ENCODE data around the gene GINS1. TPM values are rescaled to one million over a fixed set of nuclear protein-coding genes. Genes with fewer than 3 reads are reported as not detected.
"Not testable (repeated sequence)": the region's sequence is repeated elsewhere in the genome, so short reads cannot be mapped to it uniquely, and the experiment has no call there.

The GINS1 gene
- total RNA-seq, 2 experiments from 2014 or later: 31.5 to 32.3 TPM

DNA sequence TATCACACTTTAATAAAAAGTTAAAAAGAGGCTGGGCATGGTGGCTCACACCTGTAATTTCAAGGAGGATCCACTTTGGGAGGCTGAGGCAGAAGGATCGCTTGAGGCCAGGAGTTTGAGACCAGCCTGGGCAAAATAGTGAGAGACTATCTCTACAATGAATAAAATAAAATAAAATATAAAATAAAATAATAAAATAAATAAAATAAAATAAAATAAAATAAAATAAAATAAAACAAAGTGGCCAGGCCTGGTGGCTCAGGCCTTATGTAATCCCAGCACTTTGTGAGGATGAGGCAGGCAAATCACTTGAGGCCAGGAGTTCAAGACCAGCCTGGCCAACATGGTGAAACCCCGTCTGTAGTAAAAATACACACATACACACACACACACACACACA lies 65.8 kb downstream of the GINS1 start:
- intact Hi-C loops (cut with micrococcal nuclease): not testable (repeated sequence)

DNA sequence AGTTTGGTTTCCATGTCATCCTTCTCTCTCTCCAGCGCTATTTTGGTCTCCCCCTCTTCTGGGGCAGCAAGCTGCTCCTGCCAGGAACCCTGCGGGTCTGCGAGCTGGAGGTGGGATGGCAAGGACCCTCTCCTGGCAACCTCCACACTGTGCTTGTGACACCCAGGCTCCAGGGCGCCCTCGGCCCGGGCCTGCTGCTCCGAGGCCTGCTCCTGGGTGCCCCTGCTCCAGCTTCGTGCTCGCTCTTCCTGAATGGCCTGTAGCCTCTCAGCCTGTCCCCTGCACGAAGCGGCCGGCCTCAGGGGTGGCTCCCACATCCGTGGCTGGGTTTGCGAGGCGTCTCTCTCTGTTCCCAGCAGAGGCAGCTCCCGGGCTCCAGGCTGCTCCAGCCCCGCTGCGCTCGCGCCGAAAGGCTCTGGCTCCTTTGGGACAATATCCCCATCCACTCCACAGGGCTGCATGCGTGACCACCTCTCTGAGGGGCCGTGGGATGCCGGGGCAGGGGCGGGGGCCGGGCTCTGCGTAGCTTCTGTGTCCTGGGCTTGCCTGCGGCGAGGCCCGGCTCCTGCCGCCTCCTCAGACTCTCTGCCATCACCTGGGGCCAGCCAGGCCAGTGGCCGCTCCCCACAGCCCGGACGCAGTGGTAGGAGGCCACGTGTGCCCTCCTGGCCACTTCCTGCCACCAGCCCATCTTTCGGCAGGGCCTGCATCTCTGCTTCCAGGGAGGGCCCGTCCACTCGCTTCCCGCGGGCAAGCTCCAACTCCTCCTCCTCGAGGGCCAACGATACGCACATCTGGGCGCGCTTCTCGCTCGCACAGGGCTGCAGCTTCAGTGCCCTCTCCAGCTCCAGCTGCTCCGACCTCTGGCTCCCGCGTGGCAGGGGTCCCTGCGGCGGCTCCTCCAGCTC lies 68.9 kb downstream of the GINS1 start:
- intact Hi-C loops (cut with micrococcal nuclease): no loop called here
- Mint-ChIP-seq H3K27ac (no peak overlapping the region), H3K27me3 (no peaks in the 10 kb centered on the region), H3K4me3 (no peak overlapping the region), H3K9me3 (no peaks in the 10 kb centered on the region), H3K4me1 (ENCODE audit: low read depth) (no peaks in the 10 kb centered on the region), H3K36me3 (no peaks in the 10 kb centered on the region)
- ChIA-PET POLR2A (no interaction called here), CTCF (no interaction called here)
- no peak for DNase-seq

More for the DNA sequence above, 65.8 kb downstream of the GINS1 start:
- DNase-seq; H3K4me1 Mint-ChIP-seq (ENCODE audit: low read depth); CTCF ChIA-PET; POLR2A ChIA-PET; H3K9me3 Mint-ChIP-seq; H3K4me3 Mint-ChIP-seq; H3K27ac Mint-ChIP-seq; H3K27me3 Mint-ChIP-seq; H3K36me3 Mint-ChIP-seq: not testable (repeated sequence)

DNA sequence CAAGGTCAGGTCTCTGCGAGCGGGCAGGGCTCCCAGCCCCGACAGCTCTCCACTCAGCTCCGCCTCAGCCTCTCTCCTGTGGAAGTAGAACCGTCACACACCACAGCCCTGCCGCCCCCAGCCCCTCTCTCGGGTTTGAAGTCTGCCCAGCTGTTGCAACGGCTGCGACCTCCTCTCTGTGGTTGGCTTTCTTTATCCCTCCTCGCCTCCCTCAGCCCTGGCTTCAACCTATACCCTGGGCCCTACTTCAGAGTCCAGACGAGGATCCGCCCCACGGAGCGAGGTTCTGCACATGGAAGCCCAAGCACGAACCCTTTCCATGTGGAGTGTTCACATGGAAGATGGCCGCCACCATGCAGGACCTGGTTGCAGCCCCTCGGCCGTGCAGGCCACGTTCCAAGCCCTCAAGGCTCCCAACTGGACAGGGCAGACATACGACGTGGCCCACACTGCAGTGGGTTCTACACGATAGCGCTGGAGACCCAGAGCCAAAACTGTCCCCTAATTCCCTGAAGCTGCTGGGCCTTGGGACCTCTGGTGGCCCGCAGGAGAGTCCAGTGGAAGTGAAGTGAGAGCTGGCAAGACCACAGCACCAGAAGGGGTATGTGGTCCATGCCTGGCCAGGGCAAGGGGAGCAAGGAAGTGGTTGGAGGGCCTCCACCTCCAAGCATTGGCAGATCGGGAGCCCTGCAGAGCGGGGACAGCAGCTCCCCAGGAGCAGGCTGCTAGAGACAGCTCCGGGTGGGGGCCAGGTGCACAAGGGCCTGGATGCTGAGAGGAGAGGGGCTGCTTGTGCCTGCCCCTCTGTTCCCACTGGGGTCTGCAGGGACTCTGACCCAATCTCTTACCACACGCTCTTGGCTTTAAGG lies 69.8 kb downstream of the GINS1 start:
- H3K4me1 Mint-ChIP-seq (ENCODE audit: low read depth): no peaks in the 10 kb centered on the region
- ChIA-PET CTCF (no interaction called here), POLR2A (no interaction called here)
- H3K27me3 Mint-ChIP-seq: no peaks in the 10 kb centered on the region
- intact Hi-C loops (cut with micrococcal nuclease): no loop called here
- no peak for DNase-seq
- H3K4me3 Mint-ChIP-seq: no peak overlapping the region
- H3K9me3 Mint-ChIP-seq: no peaks in the 10 kb centered on the region
- no peaks in the 10 kb centered on the region for H3K36me3 Mint-ChIP-seq
- H3K27ac Mint-ChIP-seq: no peak overlapping the region

DNA sequence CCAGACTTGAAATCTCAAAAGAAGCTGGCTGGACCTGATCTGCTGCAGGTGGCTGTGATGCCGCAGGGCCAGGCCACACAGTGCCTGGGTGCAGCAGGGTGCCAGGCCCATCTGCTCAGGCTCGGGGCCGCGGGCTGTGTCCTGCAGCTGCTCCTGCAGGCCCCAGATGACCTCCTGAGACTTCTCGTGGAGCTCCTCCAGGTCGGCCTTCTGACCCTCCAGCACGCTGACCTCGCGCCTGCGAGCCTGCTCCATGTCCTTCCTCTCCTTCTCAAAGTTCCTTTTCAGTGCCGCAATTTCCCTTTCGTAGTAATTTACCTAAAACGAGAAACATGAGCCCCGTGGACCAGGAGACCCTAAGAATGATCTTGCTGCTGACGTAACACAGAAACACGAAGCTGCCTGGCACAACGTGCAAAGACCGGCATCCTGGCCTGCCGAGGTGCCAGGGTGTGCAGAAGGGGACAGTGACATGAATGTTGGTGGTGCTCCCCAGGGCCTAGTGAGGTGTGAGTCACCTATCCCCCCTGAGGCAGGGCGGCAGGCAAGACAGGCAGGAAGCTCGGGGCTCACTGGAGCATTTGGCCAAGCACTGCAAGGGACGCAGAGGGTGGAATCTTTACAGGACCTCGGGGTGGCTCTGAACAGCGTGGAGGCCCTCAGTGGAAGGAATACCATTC lies 71.6 kb downstream of the GINS1 start:
- Mint-ChIP-seq H3K27ac (no peak overlapping the region), H3K9me3 (no peaks in the 10 kb centered on the region), H3K4me3 (no peak overlapping the region), H3K4me1 (ENCODE audit: low read depth) (no peaks in the 10 kb centered on the region), H3K36me3 (no peaks in the 10 kb centered on the region), H3K27me3 (no peaks in the 10 kb centered on the region)
- CTCF ChIA-PET: no interaction called here
- intact Hi-C loops (cut with micrococcal nuclease): no loop called here
- POLR2A ChIA-PET: no interaction called here
- DNase-seq: no peak

DNA sequence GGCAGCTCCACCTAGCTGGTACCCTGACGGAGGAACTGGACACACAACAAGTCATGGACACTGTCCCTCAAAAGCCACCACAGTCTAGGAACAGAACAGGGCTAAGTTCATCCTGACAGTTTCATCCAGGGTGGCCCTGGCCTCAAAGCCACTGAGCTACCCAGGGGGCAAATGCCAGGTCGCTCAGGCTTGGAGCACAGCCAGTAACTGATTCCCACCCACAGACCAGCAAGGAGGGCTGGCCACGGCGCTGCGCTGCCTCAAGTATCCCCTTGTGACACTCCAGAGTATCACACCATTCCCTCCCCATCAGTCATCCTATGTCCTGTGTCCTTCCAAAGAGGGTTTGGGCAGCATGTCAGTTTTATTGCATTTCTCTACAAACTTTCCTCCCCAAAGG lies 72.2 kb downstream of the GINS1 start:
- H3K36me3 Mint-ChIP-seq: no peaks in the 10 kb centered on the region
- no peak overlapping the region for H3K27ac Mint-ChIP-seq
- no peaks in the 10 kb centered on the region for H3K9me3 Mint-ChIP-seq
- ChIA-PET CTCF (no interaction called here), POLR2A (no interaction called here)
- peaks cover 6% of the 10 kb centered on the region for H3K4me1 Mint-ChIP-seq (ENCODE audit: low read depth)
- DNase-seq: no peak
- H3K27me3 Mint-ChIP-seq: no peaks in the 10 kb centered on the region
- H3K4me3 Mint-ChIP-seq: no peak overlapping the region
- intact Hi-C loops (cut with micrococcal nuclease): no loop called here

DNA sequence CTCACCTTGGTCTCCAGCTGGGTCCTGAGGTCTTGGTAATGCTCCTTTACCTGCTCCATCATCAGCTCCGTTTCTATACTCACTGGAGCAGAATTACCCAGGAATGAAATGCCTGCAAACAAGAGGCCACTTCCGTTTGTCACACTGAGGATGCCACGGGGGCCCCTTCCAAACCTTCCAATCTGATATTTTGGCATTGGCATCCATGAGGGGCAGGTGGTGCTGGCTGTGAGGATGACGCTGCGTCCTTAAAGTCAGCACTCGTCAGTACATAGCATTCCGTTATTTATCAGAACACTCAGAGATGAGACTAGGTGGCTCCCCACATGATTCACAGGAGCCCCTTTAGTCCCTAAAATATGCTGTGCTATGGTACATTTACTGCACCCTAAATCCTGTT lies 72.7 kb downstream of the GINS1 start:
- peaks cover 11% of the 10 kb centered on the region for H3K4me1 Mint-ChIP-seq (ENCODE audit: low read depth)
- no peak for DNase-seq
- ChIA-PET CTCF (no interaction called here), POLR2A (no interaction called here)
- intact Hi-C loops (cut with micrococcal nuclease): no loop called here
- H3K9me3 Mint-ChIP-seq: no peaks in the 10 kb centered on the region
- no peaks in the 10 kb centered on the region for H3K27me3 Mint-ChIP-seq
- no peak overlapping the region for H3K4me3 Mint-ChIP-seq
- no peak overlapping the region for H3K27ac Mint-ChIP-seq
- no peaks in the 10 kb centered on the region for H3K36me3 Mint-ChIP-seq

DNA sequence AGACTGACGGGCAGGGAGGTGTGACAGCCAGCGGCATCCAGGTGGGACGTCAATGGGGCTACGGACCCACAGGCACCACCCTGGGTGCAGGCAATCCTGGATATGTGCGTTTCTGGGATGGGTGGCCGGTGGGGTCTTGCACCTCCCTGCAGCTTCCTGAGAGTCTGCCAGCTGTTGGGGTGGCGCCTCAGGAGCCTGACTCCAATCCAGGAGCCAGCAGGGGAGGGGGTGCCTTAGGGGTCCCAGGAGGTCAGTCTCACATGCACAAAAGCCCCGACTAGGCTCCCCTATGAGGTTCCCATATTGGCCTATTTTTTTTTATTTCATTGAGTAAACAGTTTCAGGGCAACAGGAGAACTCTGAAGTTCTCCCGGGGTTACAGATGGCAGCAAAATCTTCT lies 73.3 kb downstream of the GINS1 start:
- POLR2A ChIA-PET: no interaction called here
- H3K27me3 Mint-ChIP-seq: no peaks in the 10 kb centered on the region

DNA sequence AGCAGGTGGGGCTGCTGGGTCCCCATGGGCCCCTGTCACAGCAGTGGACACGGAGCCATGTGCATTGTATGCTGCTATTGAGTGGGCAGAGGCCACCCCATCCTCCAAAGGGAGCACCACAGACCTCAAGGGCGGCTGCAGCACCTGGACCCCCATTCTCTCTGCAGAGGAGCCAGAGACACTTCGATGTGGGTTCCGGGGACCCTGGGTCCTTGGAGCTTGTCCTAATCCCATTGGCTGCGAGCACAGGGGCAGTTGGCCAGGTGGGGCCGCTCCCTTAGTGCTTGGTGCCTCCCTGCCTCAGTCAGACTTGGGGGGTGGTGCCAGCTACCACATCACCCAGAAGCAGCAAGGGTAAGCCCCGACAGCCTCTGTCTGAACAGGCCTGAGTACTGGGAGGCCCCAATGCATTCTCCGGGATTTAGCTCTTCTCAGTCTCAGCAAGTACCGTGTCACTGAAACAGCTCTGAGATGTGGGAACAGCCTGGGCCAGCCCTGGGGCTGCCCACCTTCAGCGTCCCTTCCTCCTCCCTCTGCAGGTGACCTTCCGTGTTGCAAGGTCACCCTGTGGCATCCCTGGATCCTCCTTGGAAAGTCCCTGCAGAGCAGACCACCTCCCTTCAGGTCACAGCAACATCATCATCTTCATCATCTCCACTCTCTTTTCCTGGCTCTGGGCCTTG lies 73.9 kb downstream of the GINS1 start:
- Mint-ChIP-seq H3K4me3 (no peak overlapping the region), H3K4me1 (ENCODE audit: low read depth) (peaks cover 20% of the 10 kb centered on the region), H3K27ac (no peak overlapping the region), H3K36me3 (no peaks in the 10 kb centered on the region), H3K27me3 (no peaks in the 10 kb centered on the region), H3K9me3 (no peaks in the 10 kb centered on the region)
- CTCF ChIA-PET: interaction anchor here (1.0 kb wide), 1 partner anchor 11 kb away, joined by 4 read pairs; no protein-coding TSS in a partner anchor
- intact Hi-C loops (cut with micrococcal nuclease): no loop called here
- no peak for DNase-seq
- POLR2A ChIA-PET: no interaction called here

More for the DNA sequence above, 73.3 kb downstream of the GINS1 start:
- no peak overlapping the region for H3K4me3 Mint-ChIP-seq
- intact Hi-C loops (cut with micrococcal nuclease): no loop called here
- CTCF ChIA-PET: no interaction called here
- no peak overlapping the region for H3K27ac Mint-ChIP-seq
- H3K4me1 Mint-ChIP-seq (ENCODE audit: low read depth): peaks cover 16% of the 10 kb centered on the region
- DNase-seq: no peak
- H3K36me3 Mint-ChIP-seq: no peaks in the 10 kb centered on the region
- H3K9me3 Mint-ChIP-seq: no peaks in the 10 kb centered on the region

DNA sequence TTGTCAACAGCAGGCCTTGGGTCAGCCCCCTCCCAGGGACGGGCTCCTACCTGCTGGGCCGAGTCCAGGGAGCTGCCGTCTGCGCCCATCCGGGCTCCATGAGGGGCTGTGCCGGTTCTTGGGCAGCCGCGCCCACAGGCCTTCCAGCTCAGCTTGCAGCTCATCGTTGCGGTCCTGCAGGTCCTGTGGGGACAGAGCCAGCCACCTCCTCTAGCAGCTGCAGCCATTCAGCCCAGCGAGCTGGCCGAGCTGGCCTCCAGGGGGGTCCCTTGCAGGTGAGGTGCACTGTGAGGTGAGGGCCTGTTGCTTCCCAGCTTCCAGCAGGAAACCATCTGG lies 74.4 kb downstream of the GINS1 start:
- Mint-ChIP-seq H3K36me3 (no peaks in the 10 kb centered on the region), H3K9me3 (no peaks in the 10 kb centered on the region), H3K4me3 (no peak overlapping the region), H3K27ac (no peak overlapping the region), H3K27me3 (no peaks in the 10 kb centered on the region), H3K4me1 (ENCODE audit: low read depth) (peaks cover 22% of the 10 kb centered on the region)
- CTCF ChIA-PET: interaction anchor here (1.0 kb wide), 1 partner anchor 12 kb away, joined by 4 read pairs; no protein-coding TSS in a partner anchor
- DNase-seq: no peak
- intact Hi-C loops (cut with micrococcal nuclease): no loop called here
- POLR2A ChIA-PET: no interaction called here

DNA sequence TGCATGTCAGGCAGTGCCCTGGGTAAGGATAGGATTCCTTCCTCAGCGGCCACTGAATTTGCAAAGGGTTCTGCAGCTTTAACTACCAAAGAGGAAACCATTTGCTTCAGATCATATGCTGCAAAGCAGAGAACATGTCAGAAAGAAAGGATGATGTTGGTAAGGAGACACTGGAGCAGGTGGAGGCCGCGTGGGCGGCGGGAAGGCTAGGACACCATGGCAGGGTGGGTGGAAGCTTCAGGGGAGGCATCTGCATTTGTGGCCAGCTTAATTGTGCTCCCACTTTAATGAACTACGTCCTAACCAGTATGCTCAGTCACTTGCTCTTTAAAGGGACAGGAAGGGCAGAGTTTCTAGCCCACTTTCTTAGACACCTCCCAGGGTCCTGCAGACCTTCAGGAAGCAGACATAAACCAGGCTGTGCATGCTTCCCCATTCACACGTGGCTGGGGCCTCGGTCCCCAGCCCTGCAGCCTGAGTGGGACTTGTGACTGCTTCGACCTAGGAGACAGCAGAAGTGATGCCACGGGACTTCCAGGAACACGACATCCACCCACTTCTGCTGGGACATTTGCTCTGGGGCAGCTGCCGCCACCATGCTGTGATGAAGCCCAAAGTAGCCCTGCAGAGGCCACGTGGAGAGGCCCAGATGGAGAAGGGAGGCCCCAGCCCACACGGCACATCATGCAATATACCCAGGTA lies 76.1 kb downstream of the GINS1 start:
- intact Hi-C loops (cut with micrococcal nuclease): no loop called here
- no peak for DNase-seq
- Mint-ChIP-seq H3K4me3 (no peak overlapping the region), H3K9me3 (no peaks in the 10 kb centered on the region), H3K36me3 (no peaks in the 10 kb centered on the region), H3K27ac (no peak overlapping the region), H3K27me3 (no peaks in the 10 kb centered on the region), H3K4me1 (ENCODE audit: low read depth) (peaks cover 22% of the 10 kb centered on the region)
- ChIA-PET POLR2A (no interaction called here), CTCF (no interaction called here)

DNA sequence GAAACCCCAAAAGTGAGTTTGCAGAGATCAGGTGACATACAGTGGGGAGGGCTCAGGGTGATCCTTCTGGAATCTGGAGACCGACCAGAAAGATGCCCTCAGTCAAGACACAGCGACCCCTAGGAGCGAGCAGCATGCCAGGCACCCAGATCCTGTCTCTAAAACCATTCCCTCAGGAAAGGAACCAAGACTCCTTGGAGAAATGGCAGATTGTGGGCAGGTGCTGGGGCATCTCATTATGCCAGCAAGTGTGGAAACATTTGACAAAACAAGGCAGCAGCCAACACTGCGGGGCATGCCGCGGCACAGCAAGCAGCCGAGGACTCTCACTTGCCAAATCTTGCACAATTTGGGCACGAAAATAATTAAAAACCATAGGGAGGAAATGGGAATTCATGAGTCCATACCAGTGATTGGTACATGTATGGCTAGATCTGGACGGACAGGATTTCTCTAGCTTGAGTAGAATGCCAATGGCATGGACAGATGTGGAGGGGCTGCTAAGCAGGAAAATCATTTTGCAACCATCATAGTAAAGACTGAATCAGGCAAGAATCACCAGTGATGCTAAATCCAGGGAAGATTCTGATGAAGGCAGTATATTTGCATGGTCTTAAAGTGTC lies 76.9 kb downstream of the GINS1 start:
- Mint-ChIP-seq H3K4me1 (ENCODE audit: low read depth) (peaks cover 22% of the 10 kb centered on the region), H3K4me3 (no peak overlapping the region)
- intact Hi-C loops (cut with micrococcal nuclease): no loop called here

More for the DNA sequence above, 76.9 kb downstream of the GINS1 start:
- Mint-ChIP-seq H3K9me3 (no peaks in the 10 kb centered on the region), H3K36me3 (no peaks in the 10 kb centered on the region), H3K27ac (no peak overlapping the region), H3K27me3 (no peaks in the 10 kb centered on the region)
- DNase-seq: no peak
- POLR2A ChIA-PET: no interaction called here
- CTCF ChIA-PET: interaction anchor here (0.5 kb wide), 1 partner anchor 304 kb away, joined by 4 read pairs; no protein-coding TSS in a partner anchor

All from activated CD4-positive, alpha-beta memory T cell treated with anti-CD3 and anti-CD28 coated beads for 36 hours (primary cell).